WTC11 (cell line): Measurements from ENCODE around the gene TAS2R9. TPM values are rescaled to one million over a fixed set of nuclear protein-coding genes. Genes with fewer than 3 reads are reported as not detected.

Source experiments
- ATAC-seq: fragments of 200-7000 bp; cut with Tn5 transposase; 2 replicates; pipeline ENCODE4 v1.10.0; 2021; ENCODE audit warnings: mild to moderate bottlenecking, moderate library complexity
- CTCF ChIA-PET: fragments of 300-600 bp; sonication (Branson Sonifier 250); formaldehyde crosslinking; loops from one replicate; lab custom pipeline; 2021; ENCODE audit warnings: antibody characterized with exemption; lab: Charles Lee
- POLR2A ChIA-PET: fragments of 350-600 bp; sonication (Branson Sonifier 250); formaldehyde crosslinking; loops from one replicate; lab custom pipeline; 2021; ENCODE audit warnings: antibody characterized with exemption; lab: Charles Lee
- DNase-seq: peaks from one replicate; pipeline ENCODE4 v3.0.0; 2021; ENCODE audit warnings: low spot score
- H3K27ac Mint-ChIP-seq: 2 replicates; pipeline ENCODE4 v1.8.0; 2021; ENCODE audit warnings: mixed read lengths
- H3K27me3 Mint-ChIP-seq: 2 replicates; pipeline ENCODE4 v1.8.0; 2021; ENCODE audit warnings: low read depth, mild to moderate bottlenecking, moderate library complexity, mixed read lengths
- H3K36me3 Mint-ChIP-seq: 2 replicates; pipeline ENCODE4 v1.8.0; 2021; ENCODE audit warnings: mixed read lengths
- H3K4me1 Mint-ChIP-seq: 2 replicates; pipeline ENCODE4 v1.8.0; 2022; ENCODE audit warnings: mixed read lengths
- H3K4me3 Mint-ChIP-seq: 2 replicates; pipeline ENCODE4 v1.8.0; 2021; ENCODE audit warnings: mild to moderate bottlenecking, moderate library complexity, mixed read lengths
- H3K9me3 Mint-ChIP-seq: 2 replicates; pipeline ENCODE4 v1.8.0; 2021; ENCODE audit warnings: mixed read lengths
- ARID4B ChIP-seq: sonication (generic); formaldehyde crosslinking; IDR thresholded peaks from 2 replicates; pipeline ENCODE4 v1.8.0; 2023; ENCODE audit warnings: missing genetic modification reagents, mild to moderate bottlenecking, borderline replicate concordance
- CBFB ChIP-seq: sonication (generic); formaldehyde crosslinking; IDR thresholded peaks from 2 replicates; pipeline ENCODE4 v1.8.1; 2022; ENCODE audit warnings: mild to moderate bottlenecking, low read depth, missing genetic modification reagents
- FOXP4 ChIP-seq: sonication (generic); formaldehyde crosslinking; IDR thresholded peaks from 2 replicates; pipeline ENCODE4 v1.8.0; 2022; ENCODE audit warnings: mild to moderate bottlenecking, missing genetic modification reagents
- OVOL2 ChIP-seq: fragments of 250-450 bp; sonication (Bioruptor Pico); IDR thresholded peaks from 2 replicates; pipeline ENCODE4 v1.9.0; 2021; ENCODE audit warnings: mild to moderate bottlenecking, borderline replicate concordance
- RORB ChIP-seq: fragments of 250-450 bp; sonication (Bioruptor Pico); IDR thresholded peaks from 2 replicates; pipeline ENCODE4 v1.9.0; 2021; ENCODE audit warnings: mild to moderate bottlenecking
- SP1 ChIP-seq: sonication (generic); formaldehyde crosslinking; conservative IDR thresholded peaks from 2 replicates; pipeline ENCODE4 v1.8.1; 2022; ENCODE audit warnings: missing genetic modification reagents
- TEAD1 ChIP-seq: sonication (generic); formaldehyde crosslinking; IDR thresholded peaks from 2 replicates; pipeline ENCODE4 v1.8.0; 2022; ENCODE audit warnings: mild to moderate bottlenecking, missing genetic modification reagents
- ZBTB21 ChIP-seq: sonication (generic); formaldehyde crosslinking; IDR thresholded peaks from 2 replicates; pipeline ENCODE4 v1.8.1; 2023; ENCODE audit warnings: mild to moderate bottlenecking, missing genetic modification reagents, borderline replicate concordance
- ZNF425 ChIP-seq: fragments of 250-450 bp; sonication (Bioruptor Pico); conservative IDR thresholded peaks from 2 replicates; pipeline ENCODE4 v1.9.0; 2021; ENCODE audit warnings: mild to moderate bottlenecking
- total RNA-seq: library from RNA; stranded (reverse); gene quantifications from 3 replicates; pipeline ENCODE4 v1.2.3, GENCODE V29; 2021
- TF ChIP-seq, protein P1 (sequence below): sonication (generic); formaldehyde crosslinking; IDR thresholded peaks from 2 replicates; pipeline ENCODE4 v1.8.1; 2022; ENCODE audit warnings: missing genetic modification reagents, borderline replicate concordance
- TF ChIP-seq, protein P2 (sequence below): sonication (generic); formaldehyde crosslinking; IDR thresholded peaks from 2 replicates; pipeline ENCODE4 v1.8.1; 2022; ENCODE audit warnings: mild to moderate bottlenecking, missing genetic modification reagents, moderate library complexity, borderline replicate concordance

Gene TAS2R9
- total RNA-seq, 1 experiment from 2014 or later: not detected

GRCh38 chr12:10802587-10802986, 7.4 kb downstream of the TAS2R9 start, which contains the start of gene TAS2R7:
TAS2R7 (minus strand) TSS chr12:10802627; CDS start chr12:10802570, 57 bp downstream.
- ATAC-seq: peak; percentile 60
- H3K27ac Mint-ChIP-seq: peak within 1 kb of the TSS; percentile 72

GRCh38 chr12:10801741-10802140, 8.2 kb downstream of the TAS2R9 start:
- Mint-ChIP-seq H3K4me1 (peaks cover 28% of the 10 kb centered on the region), H3K27ac (peak overlapping the region; percentile 72), H3K27me3 (peaks cover 7% of the 10 kb centered on the region), H3K36me3 (no peaks in the 10 kb centered on the region), H3K4me3 (peak overlapping the region; percentile 6; the same call in 1 of the 2 replicates), H3K9me3 (no peaks in the 10 kb centered on the region)
- DNase-seq (no peak), ATAC-seq (peak; percentile 78)
- POLR2A ChIA-PET: no interaction called here
- CTCF ChIA-PET: no interaction called here
- TF ChIP-seq CBFB (CRISPR knock-in tag) (no peak), OVOL2 (no peak), SP1 (CRISPR knock-in tag) (no peak), ARID4B (CRISPR knock-in tag) (no peak)
- TF ChIP-seq, protein P1, sequence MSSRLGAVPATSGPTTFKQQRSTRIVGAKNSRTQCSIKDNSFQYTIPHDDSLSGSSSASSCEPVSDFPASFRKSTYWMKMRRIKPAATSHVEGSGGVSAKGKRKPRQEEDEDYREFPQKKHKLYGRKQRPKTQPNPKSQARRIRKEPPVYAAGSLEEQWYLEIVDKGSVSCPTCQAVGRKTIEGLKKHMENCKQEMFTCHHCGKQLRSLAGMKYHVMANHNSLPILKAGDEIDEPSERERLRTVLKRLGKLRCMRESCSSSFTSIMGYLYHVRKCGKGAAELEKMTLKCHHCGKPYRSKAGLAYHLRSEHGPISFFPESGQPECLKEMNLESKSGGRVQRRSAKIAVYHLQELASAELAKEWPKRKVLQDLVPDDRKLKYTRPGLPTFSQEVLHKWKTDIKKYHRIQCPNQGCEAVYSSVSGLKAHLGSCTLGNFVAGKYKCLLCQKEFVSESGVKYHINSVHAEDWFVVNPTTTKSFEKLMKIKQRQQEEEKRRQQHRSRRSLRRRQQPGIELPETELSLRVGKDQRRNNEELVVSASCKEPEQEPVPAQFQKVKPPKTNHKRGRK: no peak

More at GRCh38 chr12:10802587-10802986, 7.4 kb downstream of the TAS2R9 start, which contains the start of gene TAS2R7:
- H3K4me1 Mint-ChIP-seq: peaks cover 28% of the 10 kb centered on the region
- no peaks in the 10 kb centered on the region for H3K9me3 Mint-ChIP-seq
- peak within 1 kb of the TSS; percentile 6; the same call in 1 of the 2 replicates for H3K4me3 Mint-ChIP-seq
- TF ChIP-seq ZBTB21 (CRISPR knock-in tag) (no peak), SP1 (CRISPR knock-in tag) (no peak), FOXP4 (CRISPR knock-in tag) (peak; percentile 25; the same call in 1 of the 2 replicates), ZNF425 (CRISPR knock-in tag) (no peak), RORB (CRISPR knock-in tag) (no peak), TEAD1 (CRISPR knock-in tag) (peak; percentile 51; the same call in 1 of the 2 replicates)
- TF ChIP-seq, protein P2, sequence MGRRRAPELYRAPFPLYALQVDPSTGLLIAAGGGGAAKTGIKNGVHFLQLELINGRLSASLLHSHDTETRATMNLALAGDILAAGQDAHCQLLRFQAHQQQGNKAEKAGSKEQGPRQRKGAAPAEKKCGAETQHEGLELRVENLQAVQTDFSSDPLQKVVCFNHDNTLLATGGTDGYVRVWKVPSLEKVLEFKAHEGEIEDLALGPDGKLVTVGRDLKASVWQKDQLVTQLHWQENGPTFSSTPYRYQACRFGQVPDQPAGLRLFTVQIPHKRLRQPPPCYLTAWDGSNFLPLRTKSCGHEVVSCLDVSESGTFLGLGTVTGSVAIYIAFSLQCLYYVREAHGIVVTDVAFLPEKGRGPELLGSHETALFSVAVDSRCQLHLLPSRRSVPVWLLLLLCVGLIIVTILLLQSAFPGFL (CRISPR knock-in tag): no peak
- CTCF ChIA-PET: no interaction called here
- POLR2A ChIA-PET: no interaction called here
- DNase-seq: no peak
- no peaks in the 10 kb centered on the region for H3K36me3 Mint-ChIP-seq
- H3K27me3 Mint-ChIP-seq: peaks cover 7% of the 10 kb centered on the region
